ENCODE results near the gene PGP. TPM values are rescaled to one million over a fixed set of nuclear protein-coding genes. Genes with fewer than 3 reads are reported as not detected.

Gene PGP
- total RNA-seq, 3 donors from 2014 or later = 25.8 to 27.9 (median 27.2) TPM

DNA sequence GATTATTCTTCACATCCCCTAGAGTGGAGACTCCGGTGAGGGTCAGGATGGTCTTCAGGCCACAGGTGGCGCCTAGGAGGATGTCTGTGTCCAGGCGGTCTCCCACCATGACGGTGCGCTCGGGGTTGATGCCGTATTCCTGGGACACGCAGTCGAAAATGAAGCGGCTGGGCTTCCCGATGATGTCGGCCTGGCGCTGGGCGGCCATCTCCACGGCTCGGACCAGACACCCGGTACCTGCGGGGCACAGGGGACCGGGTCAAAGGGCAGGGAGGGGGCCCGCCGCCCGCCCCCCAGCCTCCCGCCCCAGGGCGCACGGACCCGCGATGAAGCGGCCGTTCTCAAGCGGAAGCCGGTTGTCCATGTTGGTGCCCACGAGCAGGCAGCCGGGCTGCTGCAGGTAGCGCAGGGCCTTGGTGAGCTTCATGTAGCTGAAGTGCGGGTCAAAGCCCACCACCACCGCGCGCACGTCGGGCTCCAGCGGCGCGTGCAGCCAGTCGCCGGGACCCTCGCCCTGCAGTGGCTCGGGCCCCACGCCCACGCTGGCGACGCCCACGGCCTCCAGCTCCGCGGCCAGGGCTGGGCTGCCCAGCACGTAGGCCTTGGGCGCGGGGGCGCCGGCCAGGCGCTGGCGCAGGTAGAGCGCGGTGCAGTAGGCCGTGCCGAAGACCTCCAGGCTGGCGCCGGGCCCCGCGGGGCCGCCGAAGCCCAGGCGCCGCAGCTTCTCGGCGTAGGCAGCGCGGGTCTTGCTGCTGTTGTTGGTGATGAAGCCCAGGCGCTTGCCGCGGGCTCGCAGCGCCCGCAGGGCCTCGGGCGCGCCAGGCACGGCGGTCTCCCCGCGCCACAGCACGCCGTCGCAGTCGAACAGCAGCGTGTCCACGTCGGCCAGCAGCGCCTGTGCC lies 572 bp downstream of the PGP start:
- peak overlapping the region; percentile 81 for H3K4me3 Mint-ChIP-seq
- peak; percentile 0 to 5 for ATAC-seq
- no peak for DNase-seq
- H3K27me3 Mint-ChIP-seq (ENCODE audit: low read depth) = no peaks in the 10 kb centered on the region
- no peaks in the 10 kb centered on the region for H3K9me3 Mint-ChIP-seq
- peaks cover 6% of the 10 kb centered on the region for H3K36me3 Mint-ChIP-seq (ENCODE audit: insufficient read depth)
- peaks cover 15% of the 10 kb centered on the region for H3K4me1 Mint-ChIP-seq (ENCODE audit: low read depth)

DNA sequence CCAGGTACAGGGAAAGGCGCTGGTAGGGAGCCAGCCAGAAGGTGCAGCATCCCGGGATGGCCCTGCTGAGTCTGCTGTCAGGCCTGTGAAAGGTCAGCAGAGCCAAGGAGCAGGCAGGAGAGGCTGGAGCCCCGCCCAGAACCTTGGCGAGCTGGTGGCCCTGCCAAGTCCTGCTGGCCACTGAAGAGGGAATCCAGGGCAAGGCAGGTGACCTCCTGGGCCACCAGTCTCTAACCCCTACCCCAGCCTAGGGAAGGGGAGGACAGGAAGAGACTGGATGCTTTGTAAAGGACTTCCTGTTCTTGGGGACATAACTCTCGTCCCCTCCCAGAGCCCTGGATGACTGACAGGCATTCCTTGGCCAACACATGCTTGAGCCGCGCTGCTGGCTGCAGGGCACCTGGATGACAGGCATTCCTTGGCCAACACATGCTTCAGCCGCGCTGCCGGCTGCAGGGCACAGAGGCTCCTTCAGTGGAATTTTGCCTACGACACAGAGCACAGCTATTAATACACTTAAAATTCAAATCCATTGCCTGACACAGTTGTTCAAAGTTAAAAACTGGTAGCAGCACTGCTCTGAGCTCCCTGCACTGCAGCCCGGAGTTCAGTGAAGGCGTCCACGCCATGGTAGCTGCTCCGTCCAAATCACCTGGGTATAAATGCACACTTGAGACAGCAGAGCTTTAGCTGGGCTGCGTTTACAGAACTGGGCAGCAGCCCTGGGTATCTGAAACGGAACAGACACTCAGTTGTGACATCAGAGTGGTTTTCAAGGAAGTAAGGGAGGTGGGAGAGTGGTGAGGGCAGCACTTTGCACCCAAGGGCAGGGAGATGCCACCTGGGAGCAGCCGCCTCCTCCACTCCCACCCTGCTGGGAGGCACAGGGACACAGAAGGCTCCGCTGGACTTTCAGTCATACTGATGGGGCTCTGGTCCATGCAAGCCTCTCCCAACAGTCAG lies 2.0 kb downstream of the PGP start:
- Mint-ChIP-seq H3K9me3 (no peaks in the 10 kb centered on the region), H3K36me3 (ENCODE audit: insufficient read depth) (peaks cover 8% of the 10 kb centered on the region), H3K4me1 (ENCODE audit: low read depth) (peaks cover 17% of the 10 kb centered on the region), H3K4me3 (peak overlapping the region; percentile 81), H3K27me3 (ENCODE audit: low read depth) (no peaks in the 10 kb centered on the region)
- no peak for DNase-seq
- no peak for ATAC-seq

DNA sequence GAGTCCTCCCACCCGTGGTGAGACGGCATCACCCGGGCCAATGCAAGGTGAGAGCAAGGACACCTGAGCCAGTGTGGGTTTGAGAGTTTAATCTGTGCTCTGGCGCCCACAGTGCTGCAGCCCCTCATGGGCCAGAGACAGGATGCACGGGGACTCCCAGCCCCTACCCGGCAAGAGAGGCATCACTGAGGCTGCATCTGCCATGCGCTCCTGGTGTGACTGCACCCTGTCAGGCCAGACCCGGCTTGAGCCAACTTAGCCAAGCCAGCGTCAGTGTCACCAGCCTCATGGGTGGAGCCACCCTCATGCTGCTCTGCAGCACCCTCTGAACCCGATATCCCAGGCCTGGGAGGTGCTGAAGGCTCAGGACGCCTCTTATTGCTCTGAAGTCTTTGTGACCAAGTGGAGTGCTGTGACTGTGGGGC lies 2.7 kb downstream of the PGP start:
- H3K4me3 Mint-ChIP-seq = peak overlapping the region; percentile 31
- no peaks in the 10 kb centered on the region for H3K27me3 Mint-ChIP-seq (ENCODE audit: low read depth)
- no peak for DNase-seq
- ATAC-seq = no peak
- peaks cover 23% of the 10 kb centered on the region for H3K4me1 Mint-ChIP-seq (ENCODE audit: low read depth)
- no peaks in the 10 kb centered on the region for H3K9me3 Mint-ChIP-seq
- peaks cover 11% of the 10 kb centered on the region for H3K36me3 Mint-ChIP-seq (ENCODE audit: insufficient read depth)

DNA sequence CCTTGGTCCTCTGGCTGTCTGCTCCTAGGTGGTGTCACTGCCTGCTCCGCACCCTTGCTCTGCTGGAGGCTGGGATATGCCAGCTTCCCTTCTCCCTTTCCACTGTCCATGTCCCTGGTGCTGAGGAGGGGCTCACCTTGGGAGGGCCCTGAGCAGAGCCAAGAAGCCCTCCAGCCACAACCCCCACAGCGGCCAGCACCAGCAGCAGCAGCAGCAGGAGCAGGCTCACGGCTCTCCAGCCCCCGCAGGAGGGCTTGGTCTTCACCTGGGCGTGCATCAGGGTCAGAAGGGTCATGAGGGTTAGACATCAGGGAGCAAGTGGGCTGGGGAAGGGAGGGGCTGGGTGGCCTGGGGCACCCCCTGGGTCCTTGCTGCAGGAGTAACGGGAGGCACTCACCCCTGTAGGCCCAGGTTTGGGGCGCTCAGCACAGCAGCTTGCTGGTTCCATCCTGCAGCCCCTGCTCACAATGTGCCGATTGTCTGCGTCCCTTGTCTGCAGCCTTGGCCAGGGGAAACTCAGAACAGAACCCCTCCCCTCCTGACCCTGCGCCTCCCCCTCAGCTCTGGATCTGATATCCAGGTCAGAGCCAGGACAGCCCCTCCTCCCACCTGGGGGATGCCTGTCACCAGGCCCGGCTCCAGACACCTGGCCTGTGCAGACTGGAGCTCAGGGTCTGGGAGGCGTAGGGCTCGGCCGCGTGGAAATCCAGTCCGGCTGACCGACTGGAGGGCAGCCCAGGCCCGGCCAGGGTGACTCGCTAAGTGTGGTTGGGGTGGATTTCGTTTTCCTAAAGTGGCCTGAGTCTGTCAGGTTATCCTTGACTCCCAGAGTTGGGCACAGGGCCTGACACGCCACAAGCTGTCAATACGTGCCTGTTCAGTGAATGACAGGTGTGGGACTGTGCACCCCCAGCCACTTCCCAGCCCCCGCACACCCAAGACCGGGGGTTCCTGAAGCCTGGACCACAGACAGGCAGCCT lies 4.0 kb downstream of the PGP start, which contains the start of gene BRICD5:
Gene BRICD5, minus strand, starts transcription at position 478 of the 980 bp plus-strand sequence. Its CDS starts 30 bp downstream, at position 448.
- no peaks in the 10 kb centered on the region for H3K9me3 Mint-ChIP-seq
- peaks cover 13% of the 10 kb centered on the region for H3K36me3 Mint-ChIP-seq (ENCODE audit: insufficient read depth)
- H3K4me3 Mint-ChIP-seq = no peak within 1 kb of the TSS
- H3K4me1 Mint-ChIP-seq (ENCODE audit: low read depth) = peaks cover 27% of the 10 kb centered on the region
- ATAC-seq = no peak
- H3K27me3 Mint-ChIP-seq (ENCODE audit: low read depth) = no peaks in the 10 kb centered on the region
- no peak for DNase-seq

DNA sequence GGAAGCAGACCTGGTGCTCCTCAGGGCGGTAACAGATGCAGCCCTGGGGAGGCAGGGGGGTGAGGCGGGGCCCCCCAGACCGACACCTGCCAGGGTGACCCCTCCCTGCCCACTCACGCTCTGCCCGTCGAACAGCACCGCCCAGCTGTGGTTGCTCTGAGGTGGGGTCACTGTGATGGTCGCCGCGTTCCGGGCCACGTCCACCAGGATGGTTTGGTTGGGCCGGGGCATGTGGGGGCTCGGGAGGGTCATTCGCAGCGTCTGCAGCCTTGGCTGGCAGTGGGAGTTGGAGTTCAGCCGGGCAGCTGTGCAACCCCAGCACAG lies 4.7 kb downstream of the PGP start:
- Mint-ChIP-seq H3K9me3 (no peaks in the 10 kb centered on the region), H3K27me3 (ENCODE audit: low read depth) (no peaks in the 10 kb centered on the region), H3K4me1 (ENCODE audit: low read depth) (peaks cover 27% of the 10 kb centered on the region), H3K36me3 (ENCODE audit: insufficient read depth) (peaks cover 13% of the 10 kb centered on the region), H3K4me3 (no peak overlapping the region)
- ATAC-seq (no peak), DNase-seq (no peak)

DNA sequence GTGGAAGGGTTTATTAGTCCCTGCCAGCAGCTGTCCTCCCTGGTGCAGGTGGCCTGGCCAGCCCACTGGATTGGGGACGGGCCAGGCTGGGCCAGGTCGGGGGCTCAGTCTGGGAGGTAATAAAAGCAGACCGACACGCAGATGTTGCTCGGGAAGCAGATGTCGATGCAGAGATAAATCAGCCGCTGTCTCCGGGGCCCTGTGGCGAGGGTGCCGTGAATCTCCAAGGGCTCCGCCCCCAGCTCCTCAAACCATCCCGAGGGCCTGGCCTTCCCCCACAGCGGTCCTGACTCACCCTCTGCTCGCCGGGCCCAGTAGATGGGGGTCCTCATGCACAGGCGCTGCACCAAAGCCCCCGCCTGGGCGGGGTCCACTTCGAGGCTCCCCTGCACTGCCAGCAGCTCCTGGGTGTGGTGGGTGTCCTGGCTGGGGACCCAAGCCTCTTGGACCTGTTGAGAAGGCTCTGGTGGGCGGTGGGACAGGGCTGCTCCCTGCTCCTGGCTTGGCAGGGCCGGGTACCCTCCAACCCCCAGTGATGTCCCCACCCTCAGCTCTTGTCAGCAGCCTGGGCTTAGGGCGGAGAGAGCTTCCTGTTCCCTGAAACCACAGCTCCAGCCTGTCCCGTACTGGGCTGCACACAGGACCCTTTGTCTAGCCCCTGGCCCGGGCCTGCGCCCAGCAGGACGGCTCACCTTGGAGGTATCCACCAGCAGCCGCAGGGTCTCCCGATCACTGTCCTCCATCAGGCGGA lies 5.2 kb downstream of the PGP start:
- Mint-ChIP-seq H3K4me1 (ENCODE audit: low read depth) (peaks cover 30% of the 10 kb centered on the region), H3K4me3 (no peak overlapping the region), H3K9me3 (no peaks in the 10 kb centered on the region), H3K27me3 (ENCODE audit: low read depth) (no peaks in the 10 kb centered on the region), H3K36me3 (ENCODE audit: insufficient read depth) (peaks cover 13% of the 10 kb centered on the region)
- DNase-seq (no peak), ATAC-seq (no peak)

DNA sequence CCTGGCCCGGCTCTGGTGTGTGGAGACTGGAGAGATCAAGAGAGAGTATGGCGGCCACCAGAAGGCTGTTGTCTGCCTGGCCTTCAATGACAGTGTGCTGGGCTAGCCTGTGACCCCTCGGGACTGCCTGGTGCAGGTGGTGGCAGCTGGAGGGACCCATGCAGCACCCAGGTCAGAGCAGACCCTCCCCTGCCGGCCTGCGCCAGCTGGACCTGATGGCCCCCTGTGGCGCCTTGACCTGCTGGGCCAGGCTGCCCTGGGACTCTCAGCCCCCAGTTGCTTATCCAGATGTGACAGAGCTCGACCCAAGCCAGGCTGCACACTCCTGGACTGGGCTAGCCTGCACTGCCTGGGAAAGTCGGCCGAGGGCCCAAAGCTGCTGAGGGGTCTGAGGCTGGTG lies 5.9 kb downstream of the PGP start:
- Mint-ChIP-seq H3K4me3 (no peak overlapping the region), H3K27me3 (ENCODE audit: low read depth) (no peaks in the 10 kb centered on the region), H3K36me3 (ENCODE audit: insufficient read depth) (peaks cover 13% of the 10 kb centered on the region), H3K4me1 (ENCODE audit: low read depth) (peaks cover 33% of the 10 kb centered on the region), H3K9me3 (no peaks in the 10 kb centered on the region)
- DNase-seq (no peak), ATAC-seq (no peak)

DNA sequence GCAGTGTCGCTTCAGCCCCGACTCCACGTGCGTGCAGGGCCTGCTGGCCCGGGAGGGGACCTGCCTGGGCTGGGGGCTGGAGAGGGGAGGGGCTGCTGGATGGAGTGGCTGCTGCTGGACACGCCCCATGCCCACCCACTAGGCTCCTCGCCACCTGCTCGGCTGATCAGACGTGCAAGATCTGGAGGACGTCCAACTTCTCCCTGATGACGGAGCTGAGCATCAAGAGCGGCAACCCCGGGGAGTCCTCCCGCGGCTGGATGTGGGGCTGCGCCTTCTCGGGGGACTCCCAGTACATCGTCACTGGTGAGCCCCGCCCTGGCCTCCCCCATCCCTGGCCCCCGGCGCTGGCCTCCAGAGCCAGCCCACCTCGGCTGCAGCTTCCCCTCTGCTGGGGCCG lies 6.3 kb downstream of the PGP start:
- DNase-seq = no peak
- Mint-ChIP-seq H3K4me3 (no peak overlapping the region), H3K36me3 (ENCODE audit: insufficient read depth) (peaks cover 13% of the 10 kb centered on the region), H3K27me3 (ENCODE audit: low read depth) (no peaks in the 10 kb centered on the region), H3K9me3 (no peaks in the 10 kb centered on the region), H3K4me1 (ENCODE audit: low read depth) (peaks cover 33% of the 10 kb centered on the region)
- ATAC-seq = no peak

DNA sequence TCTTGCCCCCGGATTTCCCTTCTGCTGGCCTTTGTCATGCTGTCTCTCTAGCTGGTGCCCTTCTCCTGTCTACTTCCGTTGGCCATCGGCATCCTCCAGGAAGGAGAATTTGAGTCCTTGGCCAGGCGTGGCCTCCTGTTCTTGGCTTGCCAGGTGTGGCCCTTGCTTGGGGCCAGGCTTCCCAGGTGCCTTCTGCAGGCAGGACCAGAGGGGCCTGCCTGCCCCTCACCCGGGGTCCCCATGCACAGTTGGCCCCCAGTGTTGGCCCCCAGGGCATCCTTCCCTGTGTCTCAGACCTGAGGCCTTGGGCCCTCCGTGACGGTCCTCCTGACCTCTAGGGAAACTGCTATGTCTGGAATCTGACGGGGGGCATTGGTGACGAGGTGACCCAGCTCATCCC lies 6.8 kb downstream of the PGP start:
- Mint-ChIP-seq H3K27me3 (ENCODE audit: low read depth) (no peaks in the 10 kb centered on the region), H3K4me3 (peak overlapping the region; percentile 84), H3K4me1 (ENCODE audit: low read depth) (peaks cover 29% of the 10 kb centered on the region), H3K36me3 (ENCODE audit: insufficient read depth) (peaks cover 13% of the 10 kb centered on the region), H3K9me3 (no peaks in the 10 kb centered on the region)
- no peak for ATAC-seq
- no peak for DNase-seq

DNA sequence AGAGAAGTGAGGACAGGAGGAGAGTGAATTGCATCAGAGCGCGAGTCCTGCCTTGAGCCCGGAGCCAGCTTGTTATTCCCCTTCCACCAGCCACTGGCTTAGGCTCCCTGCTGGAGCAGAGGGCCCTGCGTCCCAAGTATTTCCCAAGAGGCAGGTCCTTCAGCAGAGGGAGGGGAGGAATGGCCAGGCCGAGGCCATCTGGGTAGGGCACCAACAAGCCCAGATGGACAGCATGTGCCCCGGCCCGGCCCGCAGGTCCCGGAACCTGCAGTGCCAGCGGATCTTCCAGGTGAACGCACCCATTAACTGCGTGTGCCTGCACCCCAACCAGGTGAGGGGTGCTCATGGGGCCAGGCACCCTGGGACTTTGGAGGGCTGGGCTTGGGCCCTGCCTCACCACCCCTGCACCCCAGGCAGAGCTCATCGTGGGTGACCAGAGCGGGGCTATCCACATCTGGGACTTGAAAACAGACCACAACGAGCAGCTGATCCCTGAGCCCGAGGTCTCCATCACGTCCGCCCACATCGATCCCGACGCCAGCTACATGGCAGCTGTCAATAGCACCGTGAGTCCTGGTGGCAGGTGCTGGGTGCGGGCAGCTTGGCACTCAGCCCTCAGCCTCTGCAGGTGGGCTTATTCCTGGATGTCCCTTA lies 7.7 kb downstream of the PGP start:
- ATAC-seq = no peak
- DNase-seq = no peak
- Mint-ChIP-seq H3K36me3 (ENCODE audit: insufficient read depth) (peaks cover 10% of the 10 kb centered on the region), H3K4me3 (peak overlapping the region; percentile 84), H3K27me3 (ENCODE audit: low read depth) (no peaks in the 10 kb centered on the region), H3K9me3 (no peaks in the 10 kb centered on the region), H3K4me1 (ENCODE audit: low read depth) (peaks cover 23% of the 10 kb centered on the region)

DNA sequence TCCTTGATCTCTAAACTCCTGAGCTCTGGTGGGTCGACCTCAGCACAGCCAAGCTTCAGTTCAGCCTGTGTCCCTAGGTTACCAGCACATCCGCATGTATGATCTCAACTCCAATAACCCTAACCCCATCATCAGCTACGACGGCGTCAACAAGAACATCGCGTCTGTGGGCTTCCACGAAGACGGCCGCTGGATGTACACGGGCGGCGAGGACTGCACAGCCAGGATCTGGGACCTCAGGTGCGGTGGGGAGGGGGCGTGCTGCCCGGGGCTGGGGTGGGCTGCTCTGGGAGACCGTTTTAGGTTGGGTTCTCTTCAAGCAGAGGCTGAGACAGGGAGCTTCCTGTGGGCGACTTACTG lies 8.2 kb downstream of the PGP start:
- Mint-ChIP-seq H3K9me3 (no peaks in the 10 kb centered on the region), H3K4me3 (peak overlapping the region; percentile 84), H3K27me3 (ENCODE audit: low read depth) (no peaks in the 10 kb centered on the region), H3K36me3 (ENCODE audit: insufficient read depth) (peaks cover 7% of the 10 kb centered on the region), H3K4me1 (ENCODE audit: low read depth) (peaks cover 23% of the 10 kb centered on the region)
- DNase-seq = no peak
- ATAC-seq = no peak

DNA sequence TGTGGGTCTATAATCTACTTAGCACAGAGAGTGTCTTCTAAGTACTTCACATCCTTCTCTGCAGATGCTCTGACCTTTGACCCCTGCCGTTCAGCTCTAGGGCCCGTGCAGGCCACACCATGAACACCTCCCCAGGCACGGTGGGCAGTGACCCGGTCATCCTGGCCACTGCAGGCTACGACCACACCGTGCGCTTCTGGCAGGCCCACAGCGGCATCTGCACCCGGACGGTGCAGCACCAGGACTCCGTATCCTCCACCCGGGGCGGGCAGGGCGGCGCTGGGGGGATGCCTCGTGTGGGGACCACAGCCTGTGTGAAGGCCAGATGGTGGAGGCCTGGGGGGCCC lies 8.7 kb downstream of the PGP start:
- Mint-ChIP-seq H3K9me3 (no peaks in the 10 kb centered on the region), H3K4me1 (ENCODE audit: low read depth) (peaks cover 23% of the 10 kb centered on the region), H3K36me3 (ENCODE audit: insufficient read depth) (peaks cover 7% of the 10 kb centered on the region), H3K27me3 (ENCODE audit: low read depth) (no peaks in the 10 kb centered on the region), H3K4me3 (peak overlapping the region; percentile 84)
- no peak for DNase-seq
- peak in 1 of 2 donors; percentile 12 for ATAC-seq

Data from activated T-cell treated with anti-CD3 and anti-CD28 coated beads, Interleukin-2, amount 50 U/mL, for 4 hours (primary cell).